IPS-18a (cell line): ENCODE results near the gene ASB5.
"Not testable (repeated sequence)": the region's sequence is repeated elsewhere in the genome, so short reads cannot be mapped to it uniquely, and the experiment has no call there.

Experiments
- H3K27ac ChIP-seq: one replicate; pipeline ENCODE4 v1.5.1; 2013; ENCODE audit warnings: low read length
- H3K27me3 ChIP-seq: one replicate; pipeline ENCODE4 v1.6.1; 2013; ENCODE audit warnings: mild to moderate bottlenecking, low read length; ENCODE audit not compliant: control insufficient read depth, insufficient read depth
- H3K36me3 ChIP-seq: one replicate; pipeline ENCODE4 v1.6.1; 2013; ENCODE audit warnings: low read depth, low read length; ENCODE audit not compliant: control insufficient read depth
- H3K4me1 ChIP-seq: one replicate; pipeline ENCODE4 v1.6.1; 2013; ENCODE audit warnings: low read depth, low read length; ENCODE audit not compliant: control insufficient read depth
- H3K4me3 ChIP-seq: one replicate; pipeline ENCODE4 v1.5.1; 2013; ENCODE audit warnings: low read length
- H3K9ac ChIP-seq: one replicate; pipeline ENCODE4 v1.6.1; 2013; ENCODE audit warnings: mild to moderate bottlenecking, low read length, moderate library complexity
- H3K9me3 ChIP-seq: one replicate; pipeline ENCODE4 v1.6.1; 2013; ENCODE audit warnings: low read depth, low read length; ENCODE audit not compliant: control insufficient read depth

Gene ASB5

DNA sequence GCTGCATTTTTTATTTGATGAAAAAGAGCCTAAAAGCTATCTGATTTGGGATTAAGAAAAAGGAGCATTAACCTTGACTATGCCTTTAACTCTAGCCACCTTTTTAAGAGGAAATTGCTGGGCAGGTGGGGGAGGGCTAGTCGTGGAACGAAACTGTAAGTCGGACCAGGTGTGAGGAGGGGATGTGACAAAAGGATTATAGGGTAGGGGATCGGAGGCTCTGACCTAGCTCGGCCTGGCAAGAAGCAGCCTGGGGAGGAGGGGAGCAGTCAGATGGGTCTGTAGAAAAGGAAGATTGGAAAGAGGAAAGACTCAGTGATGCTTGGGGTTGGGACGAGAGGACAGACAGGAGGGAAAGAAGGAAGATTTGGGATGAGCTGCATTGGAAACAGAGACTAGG is 29.6 kb upstream of the ASB5 start:
- Histone ChIP-seq H3K36me3 (no peaks in the 10 kb centered on the region), H3K27me3 (no peaks in the 10 kb centered on the region), H3K4me1 (peaks cover 3% of the 10 kb centered on the region), H3K9me3 (no peaks in the 10 kb centered on the region), H3K9ac (no peak overlapping the region), H3K27ac (no peak overlapping the region), H3K4me3 (no peak overlapping the region)

DNA sequence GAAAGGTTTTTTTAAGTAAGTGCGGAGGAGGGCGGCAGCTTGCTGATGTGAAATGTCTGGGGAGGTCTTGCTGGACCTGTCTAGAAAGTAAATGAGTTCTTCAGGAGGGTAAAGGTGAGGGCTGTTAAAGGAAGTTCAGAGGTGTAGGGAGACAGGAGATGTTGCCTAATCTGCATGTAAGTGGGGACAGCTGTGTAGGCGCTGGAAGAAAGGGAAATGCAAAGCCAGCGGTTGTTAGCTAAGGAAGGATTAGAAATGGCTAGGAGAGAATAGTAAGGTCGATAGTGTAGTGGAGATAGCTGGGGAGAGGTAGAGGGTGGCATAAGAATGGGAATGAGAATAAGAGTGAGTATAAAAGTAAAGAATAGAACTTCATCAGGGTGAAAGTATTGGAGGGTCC is 26.9 kb upstream of the ASB5 start:
- not testable (repeated sequence) for H3K27me3 ChIP-seq, H3K27ac ChIP-seq, H3K9ac ChIP-seq, H3K4me3 ChIP-seq, H3K9me3 ChIP-seq, H3K4me1 ChIP-seq, H3K36me3 ChIP-seq

DNA sequence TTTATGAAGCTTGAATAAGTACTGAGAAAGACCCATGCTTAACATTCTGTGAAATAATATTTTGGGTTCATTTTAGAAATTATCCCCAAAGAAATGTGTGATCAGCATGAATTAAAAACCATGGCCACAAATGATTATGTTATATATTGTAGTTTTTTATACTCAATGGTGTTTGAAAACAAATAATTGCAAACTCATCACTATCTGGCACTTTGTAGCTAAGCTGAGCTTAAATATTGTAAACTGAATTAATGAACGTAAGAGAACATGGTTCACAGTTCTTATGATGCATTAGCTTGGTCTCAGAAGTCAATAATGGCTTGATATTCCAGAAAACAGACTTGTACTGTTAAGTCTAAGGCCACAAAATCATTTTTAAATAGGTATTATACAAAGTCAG is 24.6 kb upstream of the ASB5 start:
- Histone ChIP-seq H3K27me3 (no peaks in the 10 kb centered on the region), H3K27ac (no peak overlapping the region), H3K4me1 (peaks cover 3% of the 10 kb centered on the region), H3K9me3 (no peaks in the 10 kb centered on the region), H3K9ac (no peak overlapping the region), H3K36me3 (no peaks in the 10 kb centered on the region), H3K4me3 (no peak overlapping the region)

DNA sequence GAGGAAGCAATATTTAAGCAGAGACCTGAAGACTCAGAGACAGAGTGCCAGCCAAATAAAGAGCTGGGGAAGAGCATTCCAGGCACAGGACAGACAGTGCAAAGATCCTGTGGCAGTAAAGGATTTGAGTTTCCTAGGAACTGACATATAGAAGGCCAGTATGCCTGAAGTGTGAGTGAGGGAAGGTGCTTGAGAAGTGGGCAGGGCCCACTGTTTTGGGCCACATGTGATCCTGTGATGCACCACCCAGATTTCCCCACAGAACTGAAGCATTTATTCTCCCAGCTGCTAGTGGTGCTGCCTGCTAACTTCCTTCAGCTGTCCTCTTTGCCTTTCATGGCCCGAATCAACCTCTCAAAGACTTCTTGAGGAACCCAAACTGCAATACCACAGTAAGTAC is 23.9 kb upstream of the ASB5 start:
- H3K9me3 ChIP-seq: no peaks in the 10 kb centered on the region
- H3K27ac ChIP-seq: no peak overlapping the region
- H3K4me1 ChIP-seq: no peaks in the 10 kb centered on the region
- H3K4me3 ChIP-seq: no peak overlapping the region
- no peaks in the 10 kb centered on the region for H3K36me3 ChIP-seq
- no peaks in the 10 kb centered on the region for H3K27me3 ChIP-seq
- H3K9ac ChIP-seq: no peak overlapping the region

DNA sequence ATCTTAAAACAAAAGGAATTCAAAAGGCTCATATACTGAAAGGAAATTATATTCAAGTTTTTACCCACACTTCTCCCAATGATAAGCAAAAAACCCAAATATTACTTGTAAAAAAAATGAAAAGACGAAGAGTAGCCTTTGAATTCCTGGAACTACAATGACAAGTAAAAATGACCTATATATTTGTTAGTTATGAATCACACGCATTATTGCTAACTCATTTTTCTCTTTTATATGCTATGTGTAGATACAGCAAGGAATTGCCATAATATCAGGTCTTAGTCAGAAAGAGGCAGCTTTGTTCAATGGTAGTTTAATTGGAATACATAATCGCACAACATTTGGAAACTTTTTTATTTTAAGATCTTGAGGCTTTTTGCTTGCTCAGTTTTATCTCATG is 22.7 kb upstream of the ASB5 start:
- H3K27ac ChIP-seq: no peak overlapping the region

DNA sequence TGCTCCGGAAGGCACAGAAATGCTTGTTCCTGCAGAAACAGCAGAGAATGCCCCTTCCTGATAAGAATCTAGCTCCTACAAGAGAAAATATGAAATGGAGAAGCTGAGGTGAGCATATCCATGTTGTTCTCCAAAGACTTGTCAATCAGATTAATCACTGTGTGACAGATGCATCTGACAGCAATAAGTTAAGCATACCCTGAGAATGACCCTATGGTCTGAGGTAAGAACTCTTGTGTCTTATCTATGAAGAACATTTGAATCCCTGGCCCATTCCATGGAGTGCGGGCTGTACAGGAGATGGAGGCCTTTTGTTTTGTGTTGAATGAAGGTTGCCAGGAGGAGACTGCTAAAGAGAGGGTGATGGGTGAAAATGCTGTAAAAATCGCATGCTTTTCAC is 21.5 kb upstream of the ASB5 start:
- Histone ChIP-seq H3K27me3 (no peaks in the 10 kb centered on the region), H3K4me3 (no peak overlapping the region), H3K9me3 (no peaks in the 10 kb centered on the region), H3K4me1 (no peaks in the 10 kb centered on the region), H3K27ac (no peak overlapping the region), H3K36me3 (no peaks in the 10 kb centered on the region), H3K9ac (no peak overlapping the region)

More for the DNA sequence above, 22.7 kb upstream of the ASB5 start:
- H3K4me1 ChIP-seq: no peaks in the 10 kb centered on the region
- H3K36me3 ChIP-seq: no peaks in the 10 kb centered on the region
- H3K27me3 ChIP-seq: no peaks in the 10 kb centered on the region
- H3K9ac ChIP-seq: no peak overlapping the region
- no peak overlapping the region for H3K4me3 ChIP-seq
- no peaks in the 10 kb centered on the region for H3K9me3 ChIP-seq

DNA sequence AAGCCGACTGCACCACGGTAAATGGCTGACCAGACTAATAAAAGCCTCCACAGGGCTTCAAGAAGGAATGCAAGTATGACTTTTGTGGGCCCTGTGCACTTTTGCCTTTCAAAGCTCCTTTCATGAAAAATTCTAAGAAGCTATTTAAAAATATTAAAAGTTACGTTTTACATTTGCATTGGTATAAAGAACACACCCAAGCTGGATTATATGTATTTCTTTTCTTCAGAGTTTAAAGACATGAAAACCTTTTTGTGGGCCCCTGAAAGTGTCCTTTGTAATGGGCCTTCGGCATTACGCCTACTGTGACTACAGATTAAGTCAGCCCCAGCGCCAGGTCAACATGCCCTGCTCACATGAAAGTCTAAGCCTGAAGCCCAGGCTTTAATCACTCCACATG is 20.5 kb upstream of the ASB5 start:
- no peaks in the 10 kb centered on the region for H3K4me1 ChIP-seq
- no peak overlapping the region for H3K27ac ChIP-seq
- no peaks in the 10 kb centered on the region for H3K9me3 ChIP-seq

DNA sequence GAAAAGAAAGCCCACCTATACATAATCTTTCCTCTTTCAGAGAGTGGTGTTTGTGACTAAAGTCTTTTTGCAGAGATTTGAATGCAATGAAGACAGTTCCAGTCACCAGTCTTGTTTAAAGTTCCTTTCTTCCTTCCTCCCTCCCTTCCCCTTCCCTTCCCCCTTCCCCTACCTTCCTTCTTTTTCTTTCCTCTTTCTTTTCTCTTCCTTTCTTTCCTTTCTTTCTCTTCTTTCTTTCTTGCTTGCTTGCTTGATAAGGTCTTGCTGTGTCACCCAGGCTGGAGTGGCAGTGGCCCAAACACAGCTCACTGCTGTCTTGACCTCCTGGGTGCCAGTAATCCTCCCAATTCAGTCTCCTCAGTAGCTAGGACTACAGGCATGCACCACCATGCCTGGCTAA is 19.0 kb upstream of the ASB5 start:
- H3K36me3 ChIP-seq: no peaks in the 10 kb centered on the region
- H3K9me3 ChIP-seq: no peaks in the 10 kb centered on the region
- no peak overlapping the region for H3K27ac ChIP-seq
- no peak overlapping the region for H3K9ac ChIP-seq
- no peak overlapping the region for H3K4me3 ChIP-seq
- no peaks in the 10 kb centered on the region for H3K4me1 ChIP-seq
- no peaks in the 10 kb centered on the region for H3K27me3 ChIP-seq

More for the DNA sequence above, 20.5 kb upstream of the ASB5 start:
- Histone ChIP-seq H3K9ac (no peak overlapping the region), H3K27me3 (no peaks in the 10 kb centered on the region), H3K4me3 (no peak overlapping the region), H3K36me3 (no peaks in the 10 kb centered on the region)

DNA sequence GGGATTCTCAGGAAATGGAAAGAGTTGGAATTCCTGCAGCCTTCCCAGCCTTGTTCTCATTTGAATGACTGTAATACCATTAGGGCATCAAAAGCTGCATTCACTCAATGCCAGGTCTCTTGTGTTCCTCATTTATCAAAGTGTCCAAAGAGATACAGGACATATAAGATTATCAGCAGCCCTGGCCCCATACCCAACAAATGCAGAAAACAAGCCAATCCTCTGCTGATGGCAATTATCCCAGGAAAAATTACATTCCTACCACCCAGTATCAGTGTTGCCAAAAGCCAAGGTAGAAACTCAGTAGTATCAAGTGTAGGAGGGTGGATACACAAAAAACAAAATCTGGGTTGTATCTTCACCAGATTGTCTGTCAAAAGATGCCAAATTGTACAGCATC is 18.5 kb upstream of the ASB5 start:
- Histone ChIP-seq H3K4me1 (no peaks in the 10 kb centered on the region), H3K36me3 (no peaks in the 10 kb centered on the region), H3K27ac (no peak overlapping the region), H3K9me3 (no peaks in the 10 kb centered on the region), H3K27me3 (no peaks in the 10 kb centered on the region), H3K4me3 (no peak overlapping the region), H3K9ac (no peak overlapping the region)

DNA sequence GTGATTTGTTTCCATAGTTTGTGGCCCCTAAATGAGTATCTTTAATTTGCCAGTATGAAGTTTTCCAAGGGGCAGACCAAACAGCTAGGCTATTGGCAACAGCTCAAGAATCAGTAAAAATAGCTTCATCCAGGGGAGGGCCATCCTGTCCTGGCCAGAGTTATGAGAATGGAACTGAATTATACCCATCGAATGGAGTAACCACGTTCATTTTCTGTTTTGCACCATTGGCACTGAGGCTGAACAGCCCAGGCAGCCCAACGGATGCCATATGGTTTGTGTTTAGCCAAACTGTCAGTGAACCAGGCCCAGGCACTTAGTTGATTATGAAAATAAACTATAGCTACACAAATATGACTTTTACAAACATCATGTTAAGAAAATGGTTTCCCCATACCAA is 17.7 kb upstream of the ASB5 start:
- no peaks in the 10 kb centered on the region for H3K4me1 ChIP-seq
- H3K27ac ChIP-seq: no peak overlapping the region
- no peaks in the 10 kb centered on the region for H3K9me3 ChIP-seq

DNA sequence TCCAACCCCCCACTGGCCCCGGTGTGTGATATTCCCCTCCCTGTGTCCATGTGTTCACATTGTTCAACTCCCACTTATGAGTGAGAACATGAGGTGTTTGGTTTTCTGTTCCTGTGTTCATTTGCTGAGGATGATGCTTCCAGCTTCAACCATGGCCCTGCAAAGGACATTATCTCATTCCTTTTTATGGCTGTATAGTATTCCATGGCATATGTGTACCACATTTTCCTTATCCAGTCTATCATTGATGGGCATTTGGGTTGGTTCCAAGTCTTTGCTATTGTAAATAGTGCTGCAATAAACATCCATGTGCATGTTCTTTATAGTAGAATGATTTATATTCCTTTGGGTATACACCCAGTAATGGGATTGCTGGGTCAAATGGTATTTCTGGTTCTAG is 10.5 kb upstream of the ASB5 start:
- not testable (repeated sequence) for H3K9me3 ChIP-seq, H3K36me3 ChIP-seq, H3K4me3 ChIP-seq, H3K9ac ChIP-seq, H3K27ac ChIP-seq, H3K4me1 ChIP-seq, H3K27me3 ChIP-seq

More for the DNA sequence above, 17.7 kb upstream of the ASB5 start:
- Histone ChIP-seq H3K9ac (no peak overlapping the region), H3K4me3 (no peak overlapping the region), H3K36me3 (no peaks in the 10 kb centered on the region), H3K27me3 (no peaks in the 10 kb centered on the region)

DNA sequence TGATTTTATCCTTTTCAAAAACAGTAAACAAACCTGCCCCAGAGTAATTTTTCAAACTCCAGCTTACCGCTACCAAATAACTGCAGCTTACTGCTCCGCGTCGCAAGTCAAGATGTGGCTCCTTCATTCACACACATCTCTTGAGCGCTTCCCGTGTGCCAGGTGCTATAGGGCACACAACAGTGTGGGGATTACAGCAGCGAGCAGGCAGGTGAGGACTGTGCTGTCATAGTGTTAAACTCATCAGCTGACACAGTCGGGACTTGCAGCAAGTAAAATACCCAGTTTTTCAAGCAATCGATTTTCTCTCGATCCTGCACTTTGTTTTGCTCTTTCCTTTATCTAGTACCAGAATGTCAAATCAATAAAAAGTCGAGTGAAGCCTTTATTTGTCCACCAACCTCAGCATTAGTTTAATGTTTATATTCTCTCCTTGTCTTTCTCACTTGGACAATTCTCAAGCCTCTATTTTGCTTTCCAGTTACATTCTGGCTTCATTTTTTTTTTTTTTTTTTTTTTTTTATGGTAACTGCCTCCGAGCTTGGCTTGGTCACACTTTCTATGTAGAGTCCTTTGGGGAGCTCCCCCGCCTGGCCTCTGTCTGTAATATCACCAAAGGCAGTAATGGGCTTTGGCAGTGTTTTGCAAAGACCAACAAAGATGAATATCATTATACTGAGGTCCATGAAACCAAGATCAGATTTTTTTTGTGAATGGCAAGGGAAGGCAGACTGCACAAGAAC is 8.3 kb upstream of the ASB5 start:
- Histone ChIP-seq H3K27ac (no peak overlapping the region), H3K4me1 (no peaks in the 10 kb centered on the region), H3K4me3 (no peak overlapping the region), H3K9ac (no peak overlapping the region), H3K27me3 (no peaks in the 10 kb centered on the region), H3K36me3 (no peaks in the 10 kb centered on the region), H3K9me3 (no peaks in the 10 kb centered on the region)
